Measurements from ENCODE around the gene AARS2. TPM values are rescaled to one million over a fixed set of nuclear protein-coding genes. Genes with fewer than 3 reads are reported as not detected.

The AARS2 gene
- total RNA-seq, 1 donor from 2014 or later, result 17.5 TPM

GRCh38 chr6:44264154-44265006 lies 48.8 kb downstream of the AARS2 start:
- intact Hi-C loops (cut with micrococcal nuclease), result loop anchor here (1.0 to 5.0 kb wide), 5 partner anchors 7 to 1017 kb away; partner anchors contain the start of genes CDC5L, HSP90AB1 and SLC35B2

DNA sequence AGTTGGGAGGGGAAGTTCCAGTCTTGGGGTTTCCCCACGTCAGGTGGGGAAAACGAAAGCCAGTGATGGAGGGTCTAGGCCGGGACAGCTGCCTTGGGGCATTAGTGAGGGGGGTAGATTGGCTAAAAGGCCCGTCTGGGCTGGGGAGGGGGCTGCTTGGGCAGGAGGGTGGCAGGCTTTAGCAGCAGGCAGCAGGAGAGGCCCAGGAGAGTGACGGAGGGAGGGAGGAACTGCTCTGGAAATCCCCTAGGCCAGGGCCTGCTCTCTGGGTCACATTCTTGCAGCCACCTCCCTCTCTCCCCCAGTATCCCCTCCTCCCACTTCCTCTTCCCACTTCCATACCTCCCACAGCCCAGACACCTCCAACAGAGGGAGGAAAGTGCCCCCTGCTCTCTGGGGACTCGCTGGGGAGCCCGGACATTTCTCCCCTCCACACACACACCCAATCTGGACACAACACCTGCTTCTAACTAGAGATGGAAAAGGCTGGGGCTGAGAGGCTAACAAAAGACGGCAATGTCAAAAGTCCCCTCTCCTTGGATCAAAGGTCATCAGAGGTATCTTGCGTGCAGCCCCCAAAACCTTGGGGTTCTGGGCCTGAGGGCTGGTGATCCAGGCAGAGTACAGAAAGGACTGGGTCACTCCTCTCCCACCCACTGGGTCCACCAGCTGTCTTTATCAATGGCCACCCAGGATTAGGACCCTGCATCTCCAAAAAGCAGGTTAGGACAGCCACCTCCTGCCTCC lies 49.6 kb downstream of the AARS2 start:
- intact Hi-C loops (cut with micrococcal nuclease), result loop anchor here (1.0 to 2.0 kb wide), 2 partner anchors 16 to 43 kb away; partner anchors contain the start of gene HSP90AB1

GRCh38 chr6:44262467-44263353 lies 50.4 kb downstream of the AARS2 start:
- intact Hi-C loops (cut with micrococcal nuclease), result no loop called here

DNA sequence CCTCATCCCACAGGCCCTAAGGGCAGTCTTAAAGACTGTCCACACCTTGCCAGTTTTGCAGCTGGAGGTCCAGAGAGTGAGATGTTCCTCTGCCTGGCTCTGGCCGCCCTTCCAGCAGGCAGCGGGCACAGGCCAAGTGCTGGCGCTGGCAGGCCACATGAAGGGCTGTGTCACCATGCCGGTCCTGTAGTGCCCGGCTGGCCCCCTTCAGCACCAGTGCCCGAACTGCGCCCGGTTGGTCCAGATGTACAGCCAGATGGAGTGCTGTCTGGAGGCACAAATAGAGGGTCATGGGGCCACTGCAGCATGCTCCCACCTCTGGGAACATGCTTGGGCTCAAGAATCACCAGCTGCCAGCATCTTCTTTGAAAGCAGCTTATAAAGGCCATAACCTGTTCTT lies 51.6 kb downstream of the AARS2 start:
- intact Hi-C loops (cut with micrococcal nuclease), result no loop called here

DNA sequence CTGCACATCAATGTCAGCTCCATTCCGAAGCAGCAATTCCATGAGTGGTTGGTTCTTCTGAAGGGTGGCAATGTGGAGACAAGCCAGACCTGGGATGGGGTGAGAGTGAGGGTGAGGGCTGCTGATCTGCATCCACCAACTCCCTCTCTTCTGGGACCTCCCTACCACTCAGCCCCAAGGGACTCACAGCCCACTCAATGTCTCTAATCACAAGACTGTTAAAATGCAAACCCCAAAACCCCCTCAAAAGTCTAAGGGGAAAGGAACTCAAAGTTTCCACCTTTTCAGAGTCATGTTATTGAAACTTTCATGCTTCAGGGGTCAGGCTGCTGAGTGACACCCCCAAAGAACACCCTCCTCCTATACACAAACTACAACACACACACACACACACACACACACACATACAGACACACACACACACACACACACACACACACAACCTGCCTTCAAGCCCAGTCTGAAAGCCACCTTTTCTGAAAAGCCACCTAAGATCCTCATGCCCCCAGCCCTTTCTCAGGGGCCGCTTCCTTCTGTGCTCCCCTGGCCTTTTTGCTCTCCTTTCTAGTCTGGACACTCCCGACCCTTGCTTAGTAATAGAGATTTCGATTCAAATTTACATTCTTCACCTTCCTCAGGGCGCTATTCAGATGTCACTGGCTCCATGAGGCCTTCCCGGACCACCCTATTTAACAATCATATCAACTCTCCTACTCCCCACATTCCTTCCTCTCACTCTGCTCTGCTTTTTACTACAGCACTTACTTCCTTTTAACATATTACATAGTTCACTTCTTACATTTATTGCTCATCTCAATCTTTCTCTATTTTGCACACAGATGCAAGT lies 52.5 kb downstream of the AARS2 start:
- intact Hi-C loops (cut with micrococcal nuclease), result no loop called here

GRCh38 chr6:44260011-44260410 lies 53.1 kb downstream of the AARS2 start:
- intact Hi-C loops (cut with micrococcal nuclease), result no loop called here

GRCh38 chr6:44258921-44259320 lies 54.2 kb downstream of the AARS2 start:
- intact Hi-C loops (cut with micrococcal nuclease), result no loop called here

GRCh38 chr6:44258325-44258863 lies 54.8 kb downstream of the AARS2 start:
- intact Hi-C loops (cut with micrococcal nuclease), result no loop called here

GRCh38 chr6:44257753-44258324 lies 55.3 kb downstream of the AARS2 start:
- intact Hi-C loops (cut with micrococcal nuclease), result loop anchor here (1.0 kb wide), 3 partner anchors 7 to 86 kb away; partner anchors contain the start of genes HSP90AB1 and NFKBIE

GRCh38 chr6:44257025-44257752 lies 56.0 kb downstream of the AARS2 start, which contains the start of gene SLC35B2:
TSS of gene SLC35B2 (minus strand) at chr6:44257528. CDS start at chr6:44257410, 118 bp downstream.
- intact Hi-C loops (cut with micrococcal nuclease), result loop anchor here (1.0 kb wide), 3 partner anchors 8 to 85 kb away; partner anchors contain the start of genes HSP90AB1 and NFKBIE

GRCh38 chr6:44256775-44257024 lies 56.4 kb downstream of the AARS2 start:
- intact Hi-C loops (cut with micrococcal nuclease), result loop anchor here (1.0 kb wide), 3 partner anchors 9 to 84 kb away; partner anchors contain the start of genes HSP90AB1 and NFKBIE

DNA sequence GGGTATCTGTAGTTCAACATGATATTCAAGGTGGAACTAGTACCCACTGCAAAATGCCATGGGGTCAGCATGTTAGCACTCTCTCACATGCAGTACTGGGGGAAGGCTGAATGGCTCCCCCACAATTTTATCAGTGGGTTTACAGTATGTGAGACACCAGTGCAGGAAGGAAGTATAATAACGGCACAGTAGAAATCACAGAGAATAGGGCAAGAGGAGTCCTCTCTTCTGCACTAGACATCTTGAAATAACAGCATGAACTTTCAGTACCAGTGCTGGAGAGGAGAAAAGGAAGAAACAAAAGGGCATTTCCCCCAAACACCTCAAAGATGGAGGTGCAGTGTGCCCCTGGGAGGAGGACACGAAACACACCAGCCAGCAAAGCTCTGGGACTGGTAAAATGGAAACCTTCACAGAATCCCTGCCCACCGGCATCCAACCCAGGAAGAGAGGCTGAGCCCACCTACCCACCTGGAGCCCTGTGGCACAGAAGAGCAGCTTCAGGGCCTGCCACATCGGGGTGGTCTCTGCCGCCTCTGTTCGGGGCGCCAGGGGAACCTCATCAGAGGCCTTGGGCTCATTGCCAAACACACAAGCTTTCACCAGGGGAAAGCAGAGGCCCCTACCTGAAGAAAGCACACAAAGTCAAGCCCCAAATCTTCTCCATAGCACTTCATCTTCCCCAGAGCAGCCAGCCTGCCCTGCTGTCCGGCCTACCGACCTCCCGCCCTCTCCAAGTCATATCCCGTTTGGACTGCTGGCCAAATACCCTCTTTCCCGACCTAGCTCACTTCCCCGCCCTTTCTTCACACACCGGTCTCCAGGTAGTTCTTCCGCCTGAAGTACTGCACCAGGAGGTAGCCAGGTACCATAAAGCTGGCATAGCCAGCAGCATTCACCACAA lies 57.0 kb downstream of the AARS2 start:
- intact Hi-C loops (cut with micrococcal nuclease), result no loop called here

DNA sequence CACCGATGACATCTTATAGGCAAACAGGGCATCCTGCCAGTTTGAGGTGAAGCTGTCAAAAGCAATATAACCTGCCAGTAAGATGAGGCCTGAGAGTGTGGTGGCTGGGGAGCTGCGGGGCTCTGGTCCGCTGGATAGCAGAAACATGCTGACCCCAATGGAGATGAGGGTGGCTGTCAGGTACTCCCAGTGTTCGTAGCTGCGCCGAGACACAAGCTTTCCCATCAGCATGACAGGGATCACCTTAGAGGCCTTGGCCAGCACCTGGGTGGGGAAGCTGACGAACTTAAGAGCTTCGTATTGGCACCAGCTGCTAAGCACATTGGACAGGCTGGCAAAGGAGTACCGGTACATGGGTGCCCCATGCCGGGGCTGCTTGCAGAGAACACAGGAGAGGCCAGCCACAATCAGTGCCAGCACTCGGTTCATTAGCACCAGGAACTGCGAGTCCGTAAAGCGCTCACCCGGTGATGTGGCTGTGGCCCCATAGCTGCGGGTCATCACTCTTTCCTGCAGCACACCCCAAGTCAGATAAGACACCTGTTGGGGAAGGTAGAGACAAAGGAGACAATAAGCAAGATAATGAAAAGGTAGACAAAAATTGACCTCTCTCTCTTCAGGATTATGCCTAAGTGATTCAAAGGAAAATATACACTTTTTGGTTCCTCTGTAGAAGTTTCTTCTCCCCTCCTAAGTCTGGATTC lies 57.9 kb downstream of the AARS2 start:
- intact Hi-C loops (cut with micrococcal nuclease), result no loop called here

- intact Hi-C loops (cut with micrococcal nuclease), result no loop called here
Measured at GRCh38 chr6:44254191-44255104, 58.7 kb downstream of the AARS2 start.

DNA sequence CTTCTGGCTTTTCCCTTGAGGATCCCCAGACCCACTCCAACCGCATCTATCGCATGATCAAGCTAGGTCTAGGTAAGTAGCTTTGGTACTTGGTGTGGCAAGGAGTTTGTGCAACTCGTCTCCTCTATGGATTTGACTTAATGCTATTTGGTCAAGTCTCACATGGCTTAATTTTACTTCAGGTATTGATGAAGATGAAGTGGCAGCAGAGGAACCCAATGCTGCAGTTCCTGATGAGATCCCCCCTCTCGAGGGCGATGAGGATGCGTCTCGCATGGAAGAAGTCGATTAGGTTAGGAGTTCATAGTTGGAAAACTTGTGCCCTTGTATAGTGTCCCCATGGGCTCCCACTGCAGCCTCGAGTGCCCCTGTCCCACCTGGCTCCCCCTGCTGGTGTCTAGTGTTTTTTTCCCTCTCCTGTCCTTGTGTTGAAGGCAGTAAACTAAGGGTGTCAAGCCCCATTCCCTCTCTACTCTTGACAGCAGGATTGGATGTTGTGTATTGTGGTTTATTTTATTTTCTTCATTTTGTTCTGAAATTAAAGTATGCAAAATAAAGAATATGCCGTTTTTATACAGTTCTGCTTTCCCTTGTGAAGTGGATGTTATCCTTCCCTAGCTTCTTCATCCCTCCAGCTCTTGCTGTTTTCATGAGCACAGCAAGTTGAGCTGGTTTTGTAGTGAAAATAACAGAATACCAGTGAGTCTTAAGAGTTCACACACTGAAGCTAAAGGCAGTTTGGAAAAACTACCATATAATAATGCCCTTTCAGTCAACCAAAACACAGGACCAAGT lies 59.6 kb downstream of the AARS2 start:
- intact Hi-C loops (cut with micrococcal nuclease), result no loop called here

Measured in T-helper 2 cell treated with Interferon-gamma antibody and Interleukin-4, amounts not matched to agents 100 ng/mL and 5 ng/mL, for 36 hours (primary cell).